PC-9 (cell line): ENCODE results near the gene DHRS13. TPM values are rescaled to one million over a fixed set of nuclear protein-coding genes. Genes with fewer than 3 reads are reported as not detected.
"Not testable (repeated sequence)": the region's sequence is repeated elsewhere in the genome, so short reads cannot be mapped to it uniquely, and the experiment has no call there.

ENCODE experiments used
- BruUV-seq: library from RNA; stranded (reverse); fragments of 400-500 nt; replicated peaks from 2 replicates; lab custom pipeline; 2021; lab: Mats Ljungman, UMichigan
- CTCF ChIA-PET: fragments of 300-600 bp; sonication (Branson Sonifier 250); formaldehyde crosslinking; loops from one replicate; lab custom pipeline; 2022; ENCODE audit warnings: antibody characterized with exemption; lab: Charles Lee
- POLR2A ChIA-PET: fragments of 300-600 bp; sonication (Branson Sonifier 250); formaldehyde crosslinking; loops from one replicate; lab custom pipeline; 2022; ENCODE audit warnings: antibody characterized with exemption; ENCODE audit not compliant: unreplicated experiment; lab: Charles Lee
- DNase-seq, 2 experiments: peaks; one replicate each; pipeline versions ENCODE4 v3.0.0 to v3.0.0-alpha.2; 2015 to 2022; ENCODE audit warnings: mixed read lengths in 1 of 2
- H2AFZ ChIP-seq: fragments of 200-600 bp; sonication (generic); 2 replicates; pipeline ENCODE4 v1.8.1; 2017; ENCODE audit warnings: antibody characterized with exemption
- H3F3A ChIP-seq: fragments of 200-600 bp; sonication (generic); 2 replicates; pipeline ENCODE4 v1.8.1; 2017; ENCODE audit warnings: antibody characterized with exemption, mild to moderate bottlenecking, low read depth; ENCODE audit not compliant: insufficient read depth
- H3K27ac ChIP-seq: fragments of 200-600 bp; sonication (generic); 2 replicates; pipeline ENCODE4 v1.6.1; 2016; ENCODE audit warnings: mixed run types
- H3K27me3 ChIP-seq: fragments of 200-600 bp; sonication (generic); 2 replicates; pipeline ENCODE4 v1.6.1; 2016; ENCODE audit warnings: low read depth, mixed run types; ENCODE audit not compliant: insufficient read depth
- H3K36me3 ChIP-seq: fragments of 200-600 bp; sonication (generic); 2 replicates; pipeline ENCODE4 v1.6.1; 2016; ENCODE audit warnings: low read depth, mixed run types
- H3K4me1 ChIP-seq: fragments of 200-600 bp; sonication (generic); replicated peaks from 2 replicates; pipeline ENCODE4 v1.6.1; 2016; ENCODE audit warnings: mixed run types; ENCODE audit not compliant: insufficient read depth
- H3K4me2 ChIP-seq: fragments of 200-600 bp; sonication (generic); 2 replicates; pipeline ENCODE4 v1.6.1; 2017; ENCODE audit warnings: mixed run types
- H3K4me3 ChIP-seq: fragments of 200-600 bp; sonication (generic); 2 replicates; pipeline ENCODE4 v1.6.1; 2016; ENCODE audit warnings: mixed run types
- H3K79me2 ChIP-seq: fragments of 200-600 bp; sonication (generic); 2 replicates; pipeline ENCODE4 v1.6.1; 2017; ENCODE audit warnings: low read depth, mixed run types
- H3K9me2 ChIP-seq: fragments of 200-600 bp; sonication (generic); 2 replicates; pipeline ENCODE4 v1.8.1; 2017; ENCODE audit warnings: mild to moderate bottlenecking; ENCODE audit not compliant: insufficient read depth
- H3K9me3 ChIP-seq: fragments of 200-600 bp; sonication (generic); 2 replicates; pipeline ENCODE4 v1.8.1; 2016; ENCODE audit warnings: low read depth; ENCODE audit not compliant: insufficient read depth
- H4K20me1 ChIP-seq: fragments of 200-600 bp; sonication (generic); 2 replicates; pipeline ENCODE4 v1.8.1; 2017; ENCODE audit not compliant: insufficient read depth
- CTCF ChIP-seq: fragments of 200-600 bp; sonication (generic); conservative IDR thresholded peaks from 2 replicates; pipeline ENCODE4 v1.6.1; 2017; ENCODE audit warnings: mixed run types, antibody characterized with exemption, mild to moderate bottlenecking, moderate library complexity
- EZH2 ChIP-seq: fragments of 200-600 bp; sonication (generic); IDR thresholded peaks from 2 replicates; pipeline ENCODE4 v1.8.0; 2017; ENCODE audit warnings: antibody characterized with exemption, low read depth
- intact Hi-C: fragments of 100-400 bp; cut with micrococcal nuclease; formaldehyde crosslinking; loops from one replicate; pipeline ENCODE4 v1.10.0; 2022; ENCODE audit not compliant: unreplicated experiment
- total RNA-seq: library from RNA; stranded (reverse); gene quantifications from 2 replicates; pipeline ENCODE4 v1.2.3, GENCODE V29; 2021

Gene DHRS13
- total RNA-seq, 1 experiment from 2014 or later = 15.8 TPM

- Histone ChIP-seq H4K20me1 (no peaks in the 10 kb centered on the region), H3K27me3 (no peaks in the 10 kb centered on the region), H3F3A (peaks cover 22% of the 10 kb centered on the region), H3K36me3 (no peaks in the 10 kb centered on the region), H3K9me2 (no peaks in the 10 kb centered on the region), H2AFZ (no peak overlapping the region), H3K4me3 (peak overlapping the region; percentile 80; the same call in 1 of the 2 replicates), H3K27ac (no peak overlapping the region), H3K4me2 (peak overlapping the region; percentile 84), H3K4me1 (peaks cover 20% of the 10 kb centered on the region; the same call in 1 of the 2 replicates), H3K79me2 (peaks cover 9% of the 10 kb centered on the region; the same call in 1 of the 2 replicates), H3K9me3 (no peaks in the 10 kb centered on the region)
- POLR2A ChIA-PET = no interaction called here
- CTCF ChIA-PET = interaction anchor here (0.7 to 1.2 kb wide), 2 partner anchors 17 to 132 kb away, joined by 3 to 5 read pairs; no protein-coding TSS in a partner anchor
- intact Hi-C loops = no loop called here
- no TSS peak for BruUV-seq
- DNase-seq = no peak
- TF ChIP-seq CTCF (no peak), EZH2 (no peak)
Measured at GRCh38 chr17:28895794-28896447, 7.0 kb downstream of the DHRS13 start.

GRCh38 chr17:28893248-28894183, 9.4 kb downstream of the DHRS13 start:
- POLR2A ChIA-PET, H4K20me1 ChIP-seq: not testable (repeated sequence)

GRCh38 chr17:28892024-28892423, 10.9 kb downstream of the DHRS13 start:
- H3K4me3 ChIP-seq = no peak overlapping the region
- H3F3A ChIP-seq = peaks cover 17% of the 10 kb centered on the region
- no peak overlapping the region for H3K27ac ChIP-seq
- ChIA-PET CTCF (no interaction called here), POLR2A (no interaction called here)
- intact Hi-C loops = no loop called here
- H3K9me3 ChIP-seq = no peaks in the 10 kb centered on the region
- no TSS peak for BruUV-seq
- TF ChIP-seq EZH2 (no peak), CTCF (no peak)
- no peaks in the 10 kb centered on the region for H4K20me1 ChIP-seq
- H3K4me2 ChIP-seq = no peak overlapping the region
- 0 out of 2 replicates have a peak, but pooled peaks cover 10% of the 10 kb centered on the region for H3K4me1 ChIP-seq
- H3K79me2 ChIP-seq = peaks cover 5% of the 10 kb centered on the region; the same call in 1 of the 2 replicates
- DNase-seq = no peak
- H3K27me3 ChIP-seq = no peaks in the 10 kb centered on the region
- no peaks in the 10 kb centered on the region for H3K9me2 ChIP-seq
- no peaks in the 10 kb centered on the region for H3K36me3 ChIP-seq
- H2AFZ ChIP-seq = no peak overlapping the region

More at GRCh38 chr17:28893248-28894183, 9.4 kb downstream of the DHRS13 start:
- CTCF ChIA-PET = interaction anchor here (0.6 to 0.7 kb wide), 2 partner anchors 16 to 111 kb away, joined by 3 to 4 read pairs; no protein-coding TSS in a partner anchor
- H3K27ac ChIP-seq, H3K79me2 ChIP-seq, intact Hi-C loops, H3K36me3 ChIP-seq, DNase-seq, H3K9me2 ChIP-seq, H2AFZ ChIP-seq, BruUV-seq, H3K27me3 ChIP-seq, H3K9me3 ChIP-seq, H3K4me2 ChIP-seq, H3K4me3 ChIP-seq: not testable (repeated sequence)
- Histone ChIP-seq H3F3A (peaks cover 18% of the 10 kb centered on the region), H3K4me1 (peaks cover 18% of the 10 kb centered on the region; the same call in 1 of the 2 replicates)
